WTC11 (cell line): ENCODE results near the gene DPP10. TPM values are rescaled to one million over a fixed set of nuclear protein-coding genes. Genes with fewer than 3 reads are reported as not detected.

ENCODE experiments used
- ATAC-seq: fragments of 200-7000 bp; cut with Tn5 transposase; 2 replicates; pipeline ENCODE4 v1.10.0; 2021; ENCODE audit warnings: mild to moderate bottlenecking, moderate library complexity
- CTCF ChIA-PET: fragments of 300-600 bp; sonication (Branson Sonifier 250); formaldehyde crosslinking; loops from one replicate; lab custom pipeline; 2021; ENCODE audit warnings: antibody characterized with exemption; lab: Charles Lee
- POLR2A ChIA-PET: fragments of 350-600 bp; sonication (Branson Sonifier 250); formaldehyde crosslinking; loops from one replicate; lab custom pipeline; 2021; ENCODE audit warnings: antibody characterized with exemption; lab: Charles Lee
- DNase-seq: peaks from one replicate; pipeline ENCODE4 v3.0.0; 2021; ENCODE audit warnings: low spot score
- H3K27ac Mint-ChIP-seq: 2 replicates; pipeline ENCODE4 v1.8.0; 2021; ENCODE audit warnings: mixed read lengths
- H3K27me3 Mint-ChIP-seq: 2 replicates; pipeline ENCODE4 v1.8.0; 2021; ENCODE audit warnings: low read depth, mild to moderate bottlenecking, moderate library complexity, mixed read lengths
- H3K36me3 Mint-ChIP-seq: 2 replicates; pipeline ENCODE4 v1.8.0; 2021; ENCODE audit warnings: mixed read lengths
- H3K4me1 Mint-ChIP-seq: 2 replicates; pipeline ENCODE4 v1.8.0; 2022; ENCODE audit warnings: mixed read lengths
- H3K4me3 Mint-ChIP-seq: 2 replicates; pipeline ENCODE4 v1.8.0; 2021; ENCODE audit warnings: mild to moderate bottlenecking, moderate library complexity, mixed read lengths
- H3K9me3 Mint-ChIP-seq: 2 replicates; pipeline ENCODE4 v1.8.0; 2021; ENCODE audit warnings: mixed read lengths
- AR ChIP-seq: fragments of 250-450 bp; sonication (Bioruptor Pico); IDR thresholded peaks from 2 replicates; pipeline ENCODE4 v1.9.0; 2021; ENCODE audit warnings: mild to moderate bottlenecking
- ARID4B ChIP-seq: sonication (generic); formaldehyde crosslinking; IDR thresholded peaks from 2 replicates; pipeline ENCODE4 v1.8.0; 2023; ENCODE audit warnings: missing genetic modification reagents, mild to moderate bottlenecking, borderline replicate concordance
- MLX ChIP-seq: sonication (generic); formaldehyde crosslinking; IDR thresholded peaks from 2 replicates; pipeline ENCODE4 v1.8.1; 2023; ENCODE audit warnings: mild to moderate bottlenecking, missing genetic modification reagents, moderate library complexity
- RELA ChIP-seq: sonication (generic); formaldehyde crosslinking; IDR thresholded peaks from 2 replicates; pipeline ENCODE4 v1.8.1; 2022; ENCODE audit warnings: missing genetic modification reagents, mild to moderate bottlenecking, borderline replicate concordance
- STAT6 ChIP-seq: sonication (generic); formaldehyde crosslinking; conservative IDR thresholded peaks from 2 replicates; pipeline ENCODE4 v1.8.1; 2023; ENCODE audit warnings: mild to moderate bottlenecking, low read depth, missing genetic modification reagents, moderate library complexity
- ZBTB21 ChIP-seq: sonication (generic); formaldehyde crosslinking; IDR thresholded peaks from 2 replicates; pipeline ENCODE4 v1.8.1; 2023; ENCODE audit warnings: mild to moderate bottlenecking, missing genetic modification reagents, borderline replicate concordance
- ZNF263 ChIP-seq: sonication (generic); formaldehyde crosslinking; IDR thresholded peaks from 2 replicates; pipeline ENCODE4 v1.8.1; 2022; ENCODE audit warnings: low read depth, mild to moderate bottlenecking, moderate library complexity, missing genetic modification reagents
- ZNF416 ChIP-seq: fragments of 250-450 bp; sonication (Bioruptor Pico); IDR thresholded peaks from 2 replicates; pipeline ENCODE4 v1.9.0; 2021; ENCODE audit warnings: mild to moderate bottlenecking, inconsistent platforms
- total RNA-seq: library from RNA; stranded (reverse); gene quantifications from 3 replicates; pipeline ENCODE4 v1.2.3, GENCODE V29; 2021
- TF ChIP-seq, protein P1 (sequence below): sonication (generic); formaldehyde crosslinking; IDR thresholded peaks from 2 replicates; pipeline ENCODE4 v1.8.1; 2022; ENCODE audit warnings: missing genetic modification reagents, borderline replicate concordance
- TF ChIP-seq, protein P2 (sequence below): sonication (generic); formaldehyde crosslinking; IDR thresholded peaks from 2 replicates; pipeline ENCODE4 v1.8.1; 2023; ENCODE audit warnings: mild to moderate bottlenecking, moderate library complexity, missing genetic modification reagents
- TF ChIP-seq, protein P3 (sequence below): fragments of 250-450 bp; sonication (Bioruptor Pico); IDR thresholded peaks from 2 replicates; pipeline ENCODE4 v1.9.0; 2021; ENCODE audit warnings: moderate library complexity, mild to moderate bottlenecking, inconsistent platforms, borderline replicate concordance

DPP10 gene
- total RNA-seq, 1 experiment from 2014 or later: 4.0 TPM

DNA sequence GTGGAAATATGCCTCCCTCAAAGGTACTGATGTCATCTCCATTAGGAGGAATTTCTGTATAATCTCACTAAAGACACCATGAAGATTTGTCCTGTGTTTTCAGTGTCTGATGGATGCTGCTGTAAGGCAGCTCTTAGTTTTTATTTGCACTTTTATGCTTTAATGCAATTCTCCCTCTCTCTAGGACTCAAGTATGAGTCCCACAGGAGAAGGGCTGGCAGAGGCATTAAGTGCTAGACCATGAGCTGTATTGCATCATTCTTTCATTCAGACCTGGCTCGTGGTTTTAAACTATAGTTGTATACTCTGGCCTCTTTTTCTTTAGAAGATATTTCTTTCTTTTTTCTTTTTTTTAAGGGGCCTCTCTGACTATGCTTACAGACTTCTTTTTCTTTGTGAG is 805.6 kb downstream of the DPP10 start:
- no peak overlapping the region for H3K27ac Mint-ChIP-seq
- H3K9me3 Mint-ChIP-seq: peaks cover 48% of the 10 kb centered on the region
- ChIA-PET CTCF (no interaction called here), POLR2A (no interaction called here)
- ATAC-seq: no peak
- no peaks in the 10 kb centered on the region for H3K4me1 Mint-ChIP-seq
- TF ChIP-seq ZNF263 (no peak), AR (CRISPR knock-in tag) (no peak)
- TF ChIP-seq, all 79 proteins: peak for 0
- DNase-seq: no peak
- H3K36me3 Mint-ChIP-seq: peaks cover 7% of the 10 kb centered on the region
- H3K4me3 Mint-ChIP-seq: no peak overlapping the region
- H3K27me3 Mint-ChIP-seq: no peaks in the 10 kb centered on the region

- no peak for DNase-seq
- no peak for TF ChIP-seq ZNF416
- no peak for TF ChIP-seq ZBTB21 (CRISPR knock-in tag)
- Mint-ChIP-seq H3K4me1 (peaks cover 9% of the 10 kb centered on the region), H3K27ac (no peak overlapping the region), H3K36me3 (peaks cover 11% of the 10 kb centered on the region), H3K27me3 (no peaks in the 10 kb centered on the region), H3K4me3 (no peak overlapping the region), H3K9me3 (peaks cover 20% of the 10 kb centered on the region)
- ATAC-seq: no peak
- POLR2A ChIA-PET: no interaction called here
- CTCF ChIA-PET: no interaction called here
Measured at GRCh38 chr2:115277366-115277765, 834.9 kb downstream of the DPP10 start.

DNA sequence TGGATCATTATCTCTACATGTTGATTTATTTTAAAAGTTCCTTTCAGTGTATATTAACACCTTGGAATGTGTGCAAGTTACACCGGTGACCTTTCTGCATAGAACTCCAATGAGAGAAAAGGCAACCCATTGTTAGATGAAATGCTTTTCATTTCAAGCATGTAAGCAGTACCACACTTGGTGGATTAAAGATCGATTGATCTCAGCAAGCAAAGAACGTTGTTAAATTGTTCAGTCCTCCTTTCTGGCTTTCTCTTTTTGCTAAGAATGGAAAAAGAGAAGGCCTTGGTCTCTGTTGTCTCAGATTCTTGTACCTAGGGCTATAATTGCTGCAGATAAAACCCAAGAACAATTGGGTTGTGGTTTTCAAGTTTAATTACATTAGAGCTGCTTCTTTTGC is 843.0 kb downstream of the DPP10 start:
- Mint-ChIP-seq H3K27me3 (no peaks in the 10 kb centered on the region), H3K36me3 (0 out of 2 replicates have a peak, but pooled peaks cover 4% of the 10 kb centered on the region), H3K4me3 (no peak overlapping the region), H3K27ac (no peak overlapping the region), H3K4me1 (0 out of 2 replicates have a peak, but pooled peaks cover 3% of the 10 kb centered on the region), H3K9me3 (peaks cover 22% of the 10 kb centered on the region)
- POLR2A ChIA-PET: no interaction called here
- DNase-seq (no peak), ATAC-seq (no peak)
- CTCF ChIA-PET: no interaction called here
- TF ChIP-seq ARID4B (CRISPR knock-in tag) (no peak), AR (CRISPR knock-in tag) (no peak), STAT6 (CRISPR knock-in tag) (no peak), ZBTB21 (CRISPR knock-in tag) (no peak), MLX (no peak), RELA (CRISPR knock-in tag) (no peak), ZNF416 (no peak)
- TF ChIP-seq, protein P1, sequence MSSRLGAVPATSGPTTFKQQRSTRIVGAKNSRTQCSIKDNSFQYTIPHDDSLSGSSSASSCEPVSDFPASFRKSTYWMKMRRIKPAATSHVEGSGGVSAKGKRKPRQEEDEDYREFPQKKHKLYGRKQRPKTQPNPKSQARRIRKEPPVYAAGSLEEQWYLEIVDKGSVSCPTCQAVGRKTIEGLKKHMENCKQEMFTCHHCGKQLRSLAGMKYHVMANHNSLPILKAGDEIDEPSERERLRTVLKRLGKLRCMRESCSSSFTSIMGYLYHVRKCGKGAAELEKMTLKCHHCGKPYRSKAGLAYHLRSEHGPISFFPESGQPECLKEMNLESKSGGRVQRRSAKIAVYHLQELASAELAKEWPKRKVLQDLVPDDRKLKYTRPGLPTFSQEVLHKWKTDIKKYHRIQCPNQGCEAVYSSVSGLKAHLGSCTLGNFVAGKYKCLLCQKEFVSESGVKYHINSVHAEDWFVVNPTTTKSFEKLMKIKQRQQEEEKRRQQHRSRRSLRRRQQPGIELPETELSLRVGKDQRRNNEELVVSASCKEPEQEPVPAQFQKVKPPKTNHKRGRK: no peak
- TF ChIP-seq, protein P2, sequence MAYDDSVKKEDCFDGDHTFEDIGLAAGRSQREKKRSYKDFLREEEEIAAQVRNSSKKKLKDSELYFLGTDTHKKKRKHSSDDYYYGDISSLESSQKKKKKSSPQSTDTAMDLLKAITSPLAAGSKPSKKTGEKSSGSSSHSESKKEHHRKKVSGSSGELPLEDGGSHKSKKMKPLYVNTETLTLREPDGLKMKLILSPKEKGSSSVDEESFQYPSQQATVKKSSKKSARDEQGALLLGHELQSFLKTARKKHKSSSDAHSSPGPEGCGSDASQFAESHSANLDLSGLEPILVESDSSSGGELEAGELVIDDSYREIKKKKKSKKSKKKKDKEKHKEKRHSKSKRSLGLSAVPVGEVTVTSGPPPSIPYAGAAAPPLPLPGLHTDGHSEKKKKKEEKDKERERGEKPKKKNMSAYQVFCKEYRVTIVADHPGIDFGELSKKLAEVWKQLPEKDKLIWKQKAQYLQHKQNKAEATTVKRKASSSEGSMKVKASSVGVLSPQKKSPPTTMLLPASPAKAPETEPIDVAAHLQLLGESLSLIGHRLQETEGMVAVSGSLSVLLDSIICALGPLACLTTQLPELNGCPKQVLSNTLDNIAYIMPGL (CRISPR knock-in tag): no peak
- TF ChIP-seq, protein P3, sequence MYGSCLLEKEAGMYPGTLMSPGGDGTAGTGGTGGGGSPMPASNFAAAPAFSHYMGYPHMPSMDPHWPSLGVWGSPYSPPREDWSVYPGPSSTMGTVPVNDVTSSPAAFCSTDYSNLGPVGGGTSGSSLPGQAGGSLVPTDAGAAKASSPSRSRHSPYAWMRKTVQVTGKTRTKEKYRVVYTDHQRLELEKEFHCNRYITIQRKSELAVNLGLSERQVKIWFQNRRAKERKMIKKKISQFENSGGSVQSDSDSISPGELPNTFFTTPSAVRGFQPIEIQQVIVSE (CRISPR knock-in tag): no peak
